Lower leg skin (tissue), 4 donors: Measurements from ENCODE around the gene SPTLC1. TPM values are rescaled to one million over a fixed set of nuclear protein-coding genes. Genes with fewer than 3 reads are reported as not detected.
"Not testable (repeated sequence)": the region's sequence is repeated elsewhere in the genome, so short reads cannot be mapped to it uniquely, and the experiment has no call there.

Source experiments
- DNase-seq, 2 donors: peaks; one replicate each; pipeline ENCODE4 v3.0.0-alpha.2; 2019; ENCODE audit warnings: low spot score in 2 of 2
- H3K4me3 ChIP-seq: fragments of 200-600 bp; sonication (generic); 2 replicates; pipeline ENCODE4 v1.5.1; 2017; ENCODE audit warnings: mild to moderate bottlenecking, low read depth; ENCODE audit not compliant: poor library complexity, severe bottlenecking
- CTCF ChIP-seq, 3 donors: fragments of 450-650 bp; IDR thresholded peaks; one replicate each; pipeline ENCODE4 v1.5.1; 2016; ENCODE audit warnings: antibody characterized with exemption in 3 of 3, mild to moderate bottlenecking in 3 of 3, moderate library complexity in 2 of 3
- POLR2A ChIP-seq, 2 donors: fragments of 450-650 bp; IDR thresholded peaks; one replicate each; pipeline ENCODE4 v1.6.1; 2016 to 2017; ENCODE audit warnings: antibody characterized with exemption in 2 of 2, mild to moderate bottlenecking in 1 of 2, moderate library complexity in 1 of 2
- WGBS, 2 donors: methylation state at CpG; one replicate each; pipeline ENCODE4 v1.1.5; 2018; 5-methylcytosine and 5-hydroxymethylcytosine counted together
- intact Hi-C: fragments of 100-400 bp; cut with DNase I; formaldehyde crosslinking; loops from one replicate; pipeline ENCODE4 v1.15.0; 2023; ENCODE audit warnings: low total_unique reads
- total RNA-seq, 4 donors: library from RNA; depleted of rRNA; stranded (reverse); fragments of >200 nt; gene quantifications; one replicate each; pipeline ENCODE4 v1.1.0, GENCODE V29; 2016

Gene SPTLC1
- total RNA-seq, 4 donors from 2014 or later: 80.5 to 99.6 (median 95.6) TPM

GRCh38 chr9:92141144-92142129, 26.2 kb upstream of the SPTLC1 start:
- no peak for DNase-seq
- H3K4me3 ChIP-seq: peak overlapping the region; percentile 10
- intact Hi-C loops: loop anchor here (10.0 kb wide), 2 partner anchors 493 to 663 kb away; no protein-coding TSS in a partner anchor
- WGBS, 2 donors: 16 to 35% methylated on average over 28 to 60 of the region's 62 CpGs
- TF ChIP-seq POLR2A (IDR thresholded peaks at IDR 0.05) (no peak), CTCF (IDR thresholded peaks at IDR 0.05) (no peak)

- TF ChIP-seq POLR2A (IDR thresholded peaks at IDR 0.05) (no peak), CTCF (IDR thresholded peaks at IDR 0.05) (no peak)
- 2 to 3% methylated on average over 6 of the region's 6 CpGs for WGBS, 2 donors
- H3K4me3 ChIP-seq: peak overlapping the region; percentile 10
- intact Hi-C loops: loop anchor here (10.0 kb wide), 2 partner anchors 494 to 664 kb away; no protein-coding TSS in a partner anchor
- DNase-seq: no peak
Measured at GRCh38 chr9:92140754-92141143, 25.5 kb upstream of the SPTLC1 start.

GRCh38 chr9:92140074-92140753, 25.0 kb upstream of the SPTLC1 start:
- DNase-seq: peak; percentile 55 to 96
- intact Hi-C loops: loop anchor here (10.0 kb wide), 2 partner anchors 495 to 665 kb away; no protein-coding TSS in a partner anchor
- TF ChIP-seq POLR2A (IDR thresholded peaks at IDR 0.05): no peak
- TF ChIP-seq CTCF (IDR thresholded peaks at IDR 0.05): peak in 1 of 3 donors; percentile 72
- H3K4me3 ChIP-seq: no peak overlapping the region
- 21% methylated on average over 15 to 16 of the region's 16 CpGs for WGBS, 2 donors

GRCh38 chr9:92138960-92139540, 23.8 kb upstream of the SPTLC1 start:
- intact Hi-C loops: loop anchor here (5.0 kb wide), 2 partner anchors 103 to 118 kb away; no protein-coding TSS in a partner anchor
- H3K4me3 ChIP-seq, DNase-seq: not testable (repeated sequence)
- 89 to 98% methylated on average over 5 of the region's 5 CpGs for WGBS, 2 donors

GRCh38 chr9:92138157-92138959, 23.1 kb upstream of the SPTLC1 start:
- peak in 1 of 2 donors; percentile 92 for DNase-seq
- intact Hi-C loops: loop anchor here (5.0 kb wide), 2 partner anchors 104 to 119 kb away; no protein-coding TSS in a partner anchor

More at GRCh38 chr9:92138157-92138959, 23.1 kb upstream of the SPTLC1 start:
- TF ChIP-seq CTCF (IDR thresholded peaks at IDR 0.05): no peak
- no peak for TF ChIP-seq POLR2A (IDR thresholded peaks at IDR 0.05)
- no peak overlapping the region for H3K4me3 ChIP-seq
- WGBS, 2 donors: 40 to 54% methylated on average over 9 to 22 of the region's 22 CpGs
